ENCODE measurements around the gene FGF12.

The FGF12 gene

DNA sequence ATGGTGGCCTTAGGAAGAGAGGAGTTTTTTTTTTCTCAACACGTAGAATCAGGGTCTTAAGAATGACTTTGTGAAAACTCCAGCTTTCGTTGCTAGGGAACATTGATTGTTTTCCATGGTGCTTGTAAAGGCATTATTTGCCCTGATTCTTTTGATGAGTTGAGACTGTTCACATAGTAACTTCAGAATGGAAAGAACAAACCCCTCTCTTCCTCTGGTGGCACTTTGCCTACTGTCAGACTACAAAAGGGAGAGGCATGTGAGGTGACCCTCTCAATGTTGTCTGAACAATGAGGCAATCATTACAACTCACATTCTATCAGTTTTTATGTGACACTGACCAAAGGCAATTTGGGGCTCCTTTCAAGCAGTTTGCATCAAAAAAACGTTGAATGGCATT lies 477.8 kb downstream of the FGF12 start:
- H3K4me1 ChIP-seq (ENCODE audit: control insufficient read depth, low read length): no peaks in the 10 kb centered on the region
- no peak overlapping the region for H3K27ac ChIP-seq (ENCODE audit: low read depth, low read length)
- H4K20me1 ChIP-seq (ENCODE audit: control insufficient read depth, insufficient read depth, low read depth, low read length): no peaks in the 10 kb centered on the region
- no peaks in the 10 kb centered on the region; the same call in 1 of the 2 replicates for H3K27me3 ChIP-seq (ENCODE audit: control insufficient read depth, low read length)
- no peaks in the 10 kb centered on the region for H3K79me2 ChIP-seq (ENCODE audit: control insufficient read depth, low read length)
- H3K4me2 ChIP-seq (ENCODE audit: low read length): no peak overlapping the region
- H3F3A ChIP-seq (ENCODE audit: control insufficient read depth, insufficient read depth): no peaks in the 10 kb centered on the region
- H3K4me3 ChIP-seq (ENCODE audit: low read length): no peak overlapping the region
- no peaks in the 10 kb centered on the region for H3K36me3 ChIP-seq (ENCODE audit: control insufficient read depth, low read length)
- H3K9me2 ChIP-seq (replicated peaks; ENCODE audit: control insufficient read depth, low read length): no peaks in the 10 kb centered on the region
- no peak for TF ChIP-seq EZH2phosphoT487 (IDR thresholded peaks at IDR 0.05; ENCODE audit: borderline replicate concordance, low read length)
- TF ChIP-seq, protein P1, sequence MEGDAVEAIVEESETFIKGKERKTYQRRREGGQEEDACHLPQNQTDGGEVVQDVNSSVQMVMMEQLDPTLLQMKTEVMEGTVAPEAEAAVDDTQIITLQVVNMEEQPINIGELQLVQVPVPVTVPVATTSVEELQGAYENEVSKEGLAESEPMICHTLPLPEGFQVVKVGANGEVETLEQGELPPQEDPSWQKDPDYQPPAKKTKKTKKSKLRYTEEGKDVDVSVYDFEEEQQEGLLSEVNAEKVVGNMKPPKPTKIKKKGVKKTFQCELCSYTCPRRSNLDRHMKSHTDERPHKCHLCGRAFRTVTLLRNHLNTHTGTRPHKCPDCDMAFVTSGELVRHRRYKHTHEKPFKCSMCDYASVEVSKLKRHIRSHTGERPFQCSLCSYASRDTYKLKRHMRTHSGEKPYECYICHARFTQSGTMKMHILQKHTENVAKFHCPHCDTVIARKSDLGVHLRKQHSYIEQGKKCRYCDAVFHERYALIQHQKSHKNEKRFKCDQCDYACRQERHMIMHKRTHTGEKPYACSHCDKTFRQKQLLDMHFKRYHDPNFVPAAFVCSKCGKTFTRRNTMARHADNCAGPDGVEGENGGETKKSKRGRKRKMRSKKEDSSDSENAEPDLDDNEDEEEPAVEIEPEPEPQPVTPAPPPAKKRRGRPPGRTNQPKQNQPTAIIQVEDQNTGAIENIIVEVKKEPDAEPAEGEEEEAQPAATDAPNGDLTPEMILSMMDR (IDR thresholded peaks at IDR 0.05; ENCODE audit: low read depth, low read length, poor library complexity, severe bottlenecking): no peak
- H3K9me3 ChIP-seq (ENCODE audit: control insufficient read depth, insufficient read depth, low read length): no peaks in the 10 kb centered on the region

DNA sequence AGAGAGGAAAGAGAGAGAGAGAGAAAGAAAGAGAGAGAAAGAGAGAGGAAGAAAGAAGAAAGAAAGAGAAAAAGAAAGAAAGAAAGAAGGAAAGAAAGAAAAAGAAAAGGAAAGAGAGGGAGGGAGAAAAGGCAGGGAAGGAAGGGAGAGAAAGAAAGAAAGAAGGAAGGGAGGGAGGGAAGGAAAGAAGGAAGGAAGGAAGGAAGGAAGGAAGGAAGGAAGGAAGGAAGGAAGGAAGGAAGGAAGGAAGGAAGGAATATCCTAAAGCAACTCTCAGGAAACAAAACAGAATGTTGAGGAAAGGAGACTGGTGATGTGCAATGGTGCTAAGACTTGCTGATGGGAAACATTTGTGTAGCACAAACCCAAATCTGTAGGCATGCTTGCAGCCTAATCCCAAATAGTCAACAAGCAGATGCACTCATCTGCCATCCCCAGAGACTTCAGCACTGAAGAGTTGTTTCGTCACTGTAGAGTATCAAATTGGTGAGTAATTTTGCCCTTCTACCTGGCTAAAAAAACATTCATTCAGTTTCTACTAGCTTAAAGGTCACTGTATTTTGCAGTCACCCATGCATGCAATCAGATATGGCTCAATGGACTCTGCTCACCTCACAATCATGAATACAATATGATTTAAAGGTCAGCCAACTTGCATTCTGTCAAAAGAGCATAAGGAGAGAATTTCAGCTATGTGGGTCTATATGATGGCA lies 480.3 kb downstream of the FGF12 start:
- Histone ChIP-seq H3K27ac (ENCODE audit: low read depth, low read length) (no peak overlapping the region), H3K4me1 (ENCODE audit: control insufficient read depth, low read length) (no peaks in the 10 kb centered on the region), H3K79me2 (ENCODE audit: control insufficient read depth, low read length) (no peaks in the 10 kb centered on the region), H3K36me3 (ENCODE audit: control insufficient read depth, low read length) (no peaks in the 10 kb centered on the region), H3K4me2 (ENCODE audit: low read length) (no peak overlapping the region), H3K4me3 (ENCODE audit: low read length) (no peak overlapping the region), H3K27me3 (ENCODE audit: control insufficient read depth, low read length) (no peaks in the 10 kb centered on the region), H3F3A (ENCODE audit: control insufficient read depth, insufficient read depth) (no peaks in the 10 kb centered on the region), H4K20me1 (ENCODE audit: control insufficient read depth, insufficient read depth, low read depth, low read length) (no peaks in the 10 kb centered on the region), H3K9me3 (ENCODE audit: control insufficient read depth, insufficient read depth, low read length) (no peaks in the 10 kb centered on the region), H3K9me2 (replicated peaks; ENCODE audit: control insufficient read depth, low read length) (no peaks in the 10 kb centered on the region)
- TF ChIP-seq, protein P1 (IDR thresholded peaks at IDR 0.05; ENCODE audit: low read depth, low read length, poor library complexity, severe bottlenecking): no peak
- TF ChIP-seq EZH2phosphoT487 (IDR thresholded peaks at IDR 0.05; ENCODE audit: borderline replicate concordance, low read length): no peak

DNA sequence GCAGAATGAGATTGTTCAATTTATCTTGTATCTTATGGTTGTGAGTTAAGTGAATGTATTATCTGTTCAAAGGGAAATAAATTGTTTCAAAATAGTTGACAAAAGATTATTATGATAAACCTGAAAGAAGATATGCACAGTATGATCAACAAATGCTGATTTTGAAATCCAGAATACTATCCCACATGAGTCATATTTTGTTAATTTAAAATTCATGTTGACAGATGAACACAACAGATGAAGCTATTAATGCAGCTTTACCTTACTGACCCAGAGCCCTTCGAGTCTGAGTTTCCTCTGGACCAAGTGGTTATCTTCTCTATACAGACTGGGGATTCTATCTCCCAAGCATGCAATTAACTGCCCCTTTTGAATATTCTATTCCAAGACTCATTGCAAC lies 482.8 kb downstream of the FGF12 start:
- H3K9me3 ChIP-seq (ENCODE audit: control insufficient read depth, insufficient read depth, low read length): no peaks in the 10 kb centered on the region
- no peaks in the 10 kb centered on the region for H3K9me2 ChIP-seq (replicated peaks; ENCODE audit: control insufficient read depth, low read length)
- no peak for TF ChIP-seq EZH2phosphoT487 (IDR thresholded peaks at IDR 0.05; ENCODE audit: borderline replicate concordance, low read length)
- TF ChIP-seq, protein P1 (IDR thresholded peaks at IDR 0.05; ENCODE audit: low read depth, low read length, poor library complexity, severe bottlenecking): no peak
- no peak overlapping the region for H3K4me3 ChIP-seq (ENCODE audit: low read length)
- H3K4me2 ChIP-seq (ENCODE audit: low read length): no peak overlapping the region
- no peak overlapping the region for H3K27ac ChIP-seq (ENCODE audit: low read depth, low read length)
- H3K36me3 ChIP-seq (ENCODE audit: control insufficient read depth, low read length): no peaks in the 10 kb centered on the region
- no peaks in the 10 kb centered on the region for H3K79me2 ChIP-seq (ENCODE audit: control insufficient read depth, low read length)
- no peaks in the 10 kb centered on the region for H4K20me1 ChIP-seq (ENCODE audit: control insufficient read depth, insufficient read depth, low read depth, low read length)
- H3K27me3 ChIP-seq (ENCODE audit: control insufficient read depth, low read length): no peaks in the 10 kb centered on the region
- H3K4me1 ChIP-seq (ENCODE audit: control insufficient read depth, low read length): no peaks in the 10 kb centered on the region
- no peaks in the 10 kb centered on the region for H3F3A ChIP-seq (ENCODE audit: control insufficient read depth, insufficient read depth)

Data from DOHH2 (cell line).